PC-3 (cell line): ENCODE measurements around the gene FAM168A.

ENCODE experiments used
- EZH2 ChIP-seq: fragments of 300-600 bp; sonication (generic); IDR thresholded peaks from one replicate; pipeline ENCODE4 v1.6.1; 2017; ENCODE audit warnings: antibody characterized with exemption, mild to moderate bottlenecking, low read length; ENCODE audit not compliant: unreplicated experiment
- EZH2phosphoT487 ChIP-seq: fragments of 300-600 bp; sonication (generic); IDR thresholded peaks from 2 replicates; pipeline ENCODE4 v1.6.1; 2018; ENCODE audit warnings: mild to moderate bottlenecking, antibody characterized with exemption, low read length, borderline replicate concordance
- TF ChIP-seq, protein P1 (sequence below): fragments of 300-600 bp; sonication (generic); conservative IDR thresholded peaks from 2 replicates; pipeline ENCODE4 v1.5.1; 2017; ENCODE audit warnings: antibody characterized with exemption, low read depth, mild to moderate bottlenecking, low read length

DNA sequence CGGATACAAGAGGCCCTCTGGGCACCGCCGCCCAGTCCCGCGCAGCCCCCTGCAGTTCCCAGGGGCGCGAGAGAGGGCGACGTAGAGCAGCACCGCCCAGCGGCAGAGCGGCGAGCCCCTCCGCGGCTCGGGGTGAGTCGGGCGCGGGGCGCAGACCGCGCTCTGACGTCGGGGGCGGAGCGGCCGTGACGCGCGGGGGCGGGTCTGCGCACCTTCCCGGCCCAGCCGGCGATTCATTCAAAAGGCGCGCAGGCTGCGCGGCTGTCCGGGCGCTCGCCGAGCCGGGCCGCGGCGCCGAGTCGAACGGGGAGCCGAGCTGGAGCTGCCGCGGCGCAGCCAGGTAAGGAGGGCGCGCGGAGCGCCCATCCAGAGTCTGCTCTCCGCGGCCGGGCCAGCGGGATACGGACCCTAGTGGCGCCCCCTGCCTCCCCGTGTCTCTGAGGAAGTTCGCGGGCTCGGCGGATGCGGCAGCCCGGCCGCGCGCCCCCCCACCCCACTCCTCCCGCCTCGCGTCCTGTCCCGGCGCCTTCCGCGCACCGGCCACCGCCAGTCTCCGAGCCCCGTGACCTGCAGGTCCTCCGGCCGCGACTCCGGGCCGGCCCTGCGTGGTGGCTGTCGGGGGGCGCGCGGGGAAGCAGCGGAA is 221.6 kb downstream of the FAM168A start, which contains the start of gene RELT:
- TF ChIP-seq, protein P1, sequence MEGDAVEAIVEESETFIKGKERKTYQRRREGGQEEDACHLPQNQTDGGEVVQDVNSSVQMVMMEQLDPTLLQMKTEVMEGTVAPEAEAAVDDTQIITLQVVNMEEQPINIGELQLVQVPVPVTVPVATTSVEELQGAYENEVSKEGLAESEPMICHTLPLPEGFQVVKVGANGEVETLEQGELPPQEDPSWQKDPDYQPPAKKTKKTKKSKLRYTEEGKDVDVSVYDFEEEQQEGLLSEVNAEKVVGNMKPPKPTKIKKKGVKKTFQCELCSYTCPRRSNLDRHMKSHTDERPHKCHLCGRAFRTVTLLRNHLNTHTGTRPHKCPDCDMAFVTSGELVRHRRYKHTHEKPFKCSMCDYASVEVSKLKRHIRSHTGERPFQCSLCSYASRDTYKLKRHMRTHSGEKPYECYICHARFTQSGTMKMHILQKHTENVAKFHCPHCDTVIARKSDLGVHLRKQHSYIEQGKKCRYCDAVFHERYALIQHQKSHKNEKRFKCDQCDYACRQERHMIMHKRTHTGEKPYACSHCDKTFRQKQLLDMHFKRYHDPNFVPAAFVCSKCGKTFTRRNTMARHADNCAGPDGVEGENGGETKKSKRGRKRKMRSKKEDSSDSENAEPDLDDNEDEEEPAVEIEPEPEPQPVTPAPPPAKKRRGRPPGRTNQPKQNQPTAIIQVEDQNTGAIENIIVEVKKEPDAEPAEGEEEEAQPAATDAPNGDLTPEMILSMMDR, result peak; percentile 89
- TF ChIP-seq EZH2 (no peak), EZH2phosphoT487 (no peak)
